WTC11 (cell line): Measurements from ENCODE around the gene CELF2. TPM values are rescaled to one million over a fixed set of nuclear protein-coding genes. Genes with fewer than 3 reads are reported as not detected.

Experiments used
- ATAC-seq: fragments of 200-7000 bp; cut with Tn5 transposase; 2 replicates; pipeline ENCODE4 v1.10.0; 2021; ENCODE audit warnings: mild to moderate bottlenecking, moderate library complexity
- CTCF ChIA-PET: fragments of 300-600 bp; sonication (Branson Sonifier 250); formaldehyde crosslinking; loops from one replicate; lab custom pipeline; 2021; ENCODE audit warnings: antibody characterized with exemption; lab: Charles Lee
- POLR2A ChIA-PET: fragments of 350-600 bp; sonication (Branson Sonifier 250); formaldehyde crosslinking; loops from one replicate; lab custom pipeline; 2021; ENCODE audit warnings: antibody characterized with exemption; lab: Charles Lee
- DNase-seq: peaks from one replicate; pipeline ENCODE4 v3.0.0; 2021; ENCODE audit warnings: low spot score
- H3K27ac Mint-ChIP-seq: 2 replicates; pipeline ENCODE4 v1.8.0; 2021; ENCODE audit warnings: mixed read lengths
- H3K27me3 Mint-ChIP-seq: 2 replicates; pipeline ENCODE4 v1.8.0; 2021; ENCODE audit warnings: low read depth, mild to moderate bottlenecking, moderate library complexity, mixed read lengths
- H3K36me3 Mint-ChIP-seq: 2 replicates; pipeline ENCODE4 v1.8.0; 2021; ENCODE audit warnings: mixed read lengths
- H3K4me1 Mint-ChIP-seq: 2 replicates; pipeline ENCODE4 v1.8.0; 2022; ENCODE audit warnings: mixed read lengths
- H3K4me3 Mint-ChIP-seq: 2 replicates; pipeline ENCODE4 v1.8.0; 2021; ENCODE audit warnings: mild to moderate bottlenecking, moderate library complexity, mixed read lengths
- H3K9me3 Mint-ChIP-seq: 2 replicates; pipeline ENCODE4 v1.8.0; 2021; ENCODE audit warnings: mixed read lengths
- CBFB ChIP-seq: sonication (generic); formaldehyde crosslinking; IDR thresholded peaks from 2 replicates; pipeline ENCODE4 v1.8.1; 2022; ENCODE audit warnings: mild to moderate bottlenecking, low read depth, missing genetic modification reagents
- EMX1 ChIP-seq: fragments of 250-450 bp; sonication (Bioruptor Pico); IDR thresholded peaks from 2 replicates; pipeline ENCODE4 v1.8.0; 2021; ENCODE audit warnings: mild to moderate bottlenecking
- GABPB1 ChIP-seq: sonication (generic); formaldehyde crosslinking; IDR thresholded peaks from 2 replicates; pipeline ENCODE4 v1.8.1; 2023; ENCODE audit warnings: mild to moderate bottlenecking, missing genetic modification reagents
- GTF2I ChIP-seq: fragments of 250-450 bp; sonication (Bioruptor Pico); conservative IDR thresholded peaks from 2 replicates; pipeline ENCODE4 v1.4.0; 2021; ENCODE audit warnings: mild to moderate bottlenecking
- NFE2L1 ChIP-seq: sonication (generic); formaldehyde crosslinking; IDR thresholded peaks from 2 replicates; pipeline ENCODE4 v1.8.1; 2023; ENCODE audit warnings: missing genetic modification reagents
- SMAD3 ChIP-seq: sonication (generic); formaldehyde crosslinking; IDR thresholded peaks from 2 replicates; pipeline ENCODE4 v1.8.0; 2022; ENCODE audit warnings: missing genetic modification reagents, mild to moderate bottlenecking, borderline replicate concordance
- SMAD4 ChIP-seq: sonication (generic); formaldehyde crosslinking; IDR thresholded peaks from 2 replicates; pipeline ENCODE4 v1.8.0; 2022; ENCODE audit warnings: mild to moderate bottlenecking, missing genetic modification reagents
- SOX15 ChIP-seq: fragments of 250-450 bp; sonication (Bioruptor Pico); IDR thresholded peaks from 2 replicates; pipeline ENCODE4 v1.9.0; 2021; ENCODE audit warnings: mild to moderate bottlenecking
- ZNF121 ChIP-seq: sonication (generic); formaldehyde crosslinking; IDR thresholded peaks from 2 replicates; pipeline ENCODE4 v1.8.0; 2023; ENCODE audit warnings: missing genetic modification reagents
- ZNF263 ChIP-seq: sonication (generic); formaldehyde crosslinking; IDR thresholded peaks from 2 replicates; pipeline ENCODE4 v1.8.1; 2022; ENCODE audit warnings: low read depth, mild to moderate bottlenecking, moderate library complexity, missing genetic modification reagents
- total RNA-seq: library from RNA; stranded (reverse); gene quantifications from 3 replicates; pipeline ENCODE4 v1.2.3, GENCODE V29; 2021
- TF ChIP-seq, protein P1 (sequence below): sonication (generic); formaldehyde crosslinking; IDR thresholded peaks from 2 replicates; pipeline ENCODE4 v1.8.1; 2022; ENCODE audit warnings: low read depth, missing genetic modification reagents, borderline replicate concordance
- TF ChIP-seq, protein P2 (sequence below): fragments of 250-450 bp; sonication (Bioruptor Pico); IDR thresholded peaks from 2 replicates; pipeline ENCODE4 v1.9.0; 2021; ENCODE audit warnings: mild to moderate bottlenecking, borderline replicate concordance
- TF ChIP-seq, protein P3 (sequence below): sonication (generic); formaldehyde crosslinking; IDR thresholded peaks from 2 replicates; pipeline ENCODE4 v1.8.1; 2023; ENCODE audit warnings: mild to moderate bottlenecking, missing genetic modification reagents, moderate library complexity
- TF ChIP-seq, protein P4 (sequence below): sonication (generic); formaldehyde crosslinking; IDR thresholded peaks from 2 replicates; pipeline ENCODE4 v1.8.0; 2023; ENCODE audit warnings: mild to moderate bottlenecking, missing genetic modification reagents
- TF ChIP-seq, protein P5 (sequence below): sonication (generic); formaldehyde crosslinking; IDR thresholded peaks from 2 replicates; pipeline ENCODE4 v1.8.0; 2023; ENCODE audit warnings: missing genetic modification reagents, mild to moderate bottlenecking, borderline replicate concordance

CELF2 gene
- total RNA-seq, 1 experiment from 2014 or later: 24.6 TPM

DNA sequence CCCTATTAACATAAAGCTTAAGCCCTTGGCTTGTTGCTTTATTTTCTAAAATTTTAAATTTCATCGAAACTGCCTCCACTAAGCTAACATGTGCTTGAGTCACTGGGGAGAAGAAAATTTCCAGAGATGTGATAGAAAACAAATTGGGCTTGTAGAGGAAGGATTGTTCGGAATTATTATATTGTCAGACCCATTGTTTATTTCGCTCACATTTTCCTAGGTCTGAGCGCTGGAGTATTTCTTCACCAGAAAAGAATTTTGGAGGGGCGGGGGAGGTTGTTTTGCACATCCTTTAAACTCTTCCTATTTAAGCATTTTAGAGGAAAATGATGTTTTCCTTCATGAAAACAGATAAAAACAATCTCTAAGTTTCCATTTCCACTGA is 29.1 kb downstream of the CELF2 start (continued):
- TF ChIP-seq CBFB: no peak
- TF ChIP-seq SOX15 (CRISPR knock-in tag): no peak
- TF ChIP-seq SMAD4: no peak
- TF ChIP-seq, protein P1, sequence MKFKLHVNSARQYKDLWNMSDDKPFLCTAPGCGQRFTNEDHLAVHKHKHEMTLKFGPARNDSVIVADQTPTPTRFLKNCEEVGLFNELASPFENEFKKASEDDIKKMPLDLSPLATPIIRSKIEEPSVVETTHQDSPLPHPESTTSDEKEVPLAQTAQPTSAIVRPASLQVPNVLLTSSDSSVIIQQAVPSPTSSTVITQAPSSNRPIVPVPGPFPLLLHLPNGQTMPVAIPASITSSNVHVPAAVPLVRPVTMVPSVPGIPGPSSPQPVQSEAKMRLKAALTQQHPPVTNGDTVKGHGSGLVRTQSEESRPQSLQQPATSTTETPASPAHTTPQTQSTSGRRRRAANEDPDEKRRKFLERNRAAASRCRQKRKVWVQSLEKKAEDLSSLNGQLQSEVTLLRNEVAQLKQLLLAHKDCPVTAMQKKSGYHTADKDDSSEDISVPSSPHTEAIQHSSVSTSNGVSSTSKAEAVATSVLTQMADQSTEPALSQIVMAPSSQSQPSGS (CRISPR knock-in tag): no peak
- no peak for TF ChIP-seq NFE2L1 (CRISPR knock-in tag)
- no peak for TF ChIP-seq EMX1

DNA sequence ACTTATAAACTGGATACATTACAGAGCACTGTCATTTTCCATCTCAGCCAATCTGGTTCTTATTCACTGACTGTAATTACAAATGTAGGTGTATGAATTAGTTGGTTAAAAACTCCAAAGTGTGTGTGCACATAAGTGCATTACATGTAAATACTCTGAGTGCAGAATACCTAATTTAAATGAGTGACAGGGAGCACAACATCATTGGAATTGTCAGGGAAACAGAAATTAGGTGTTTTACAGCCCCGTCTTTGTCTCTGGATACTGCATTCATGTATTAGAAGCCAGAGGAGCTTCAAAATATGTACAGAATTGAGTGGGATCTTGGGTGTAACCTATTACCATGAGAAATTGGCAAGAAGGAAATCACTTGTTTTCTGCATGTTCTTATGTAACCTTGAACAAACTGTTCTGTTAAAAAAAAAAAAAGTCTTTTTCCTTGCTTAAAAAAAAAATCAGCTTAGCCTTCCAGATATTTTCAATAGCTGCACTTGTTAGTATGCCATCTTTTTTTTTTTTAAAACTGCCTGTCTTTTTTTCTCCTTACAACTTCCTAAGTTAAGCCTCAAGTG is 31.1 kb downstream of the CELF2 start:
- peaks cover 49% of the 10 kb centered on the region for H3K4me1 Mint-ChIP-seq
- no peak for DNase-seq
- H3K27ac Mint-ChIP-seq: no peak overlapping the region
- ChIA-PET CTCF (interaction anchor here (0.6 kb wide), 1 partner anchor 11 kb away, joined by 4 read pairs; no protein-coding TSS in a partner anchor), POLR2A (no interaction called here)
- no peaks in the 10 kb centered on the region; the same call in none of the 2 replicates for H3K9me3 Mint-ChIP-seq
- peaks cover 3% of the 10 kb centered on the region; the same call in 1 of the 2 replicates for H3K36me3 Mint-ChIP-seq
- ATAC-seq: no peak
- H3K4me3 Mint-ChIP-seq: no peak overlapping the region
- TF ChIP-seq SOX15 (CRISPR knock-in tag): no peak
- TF ChIP-seq, protein P2, sequence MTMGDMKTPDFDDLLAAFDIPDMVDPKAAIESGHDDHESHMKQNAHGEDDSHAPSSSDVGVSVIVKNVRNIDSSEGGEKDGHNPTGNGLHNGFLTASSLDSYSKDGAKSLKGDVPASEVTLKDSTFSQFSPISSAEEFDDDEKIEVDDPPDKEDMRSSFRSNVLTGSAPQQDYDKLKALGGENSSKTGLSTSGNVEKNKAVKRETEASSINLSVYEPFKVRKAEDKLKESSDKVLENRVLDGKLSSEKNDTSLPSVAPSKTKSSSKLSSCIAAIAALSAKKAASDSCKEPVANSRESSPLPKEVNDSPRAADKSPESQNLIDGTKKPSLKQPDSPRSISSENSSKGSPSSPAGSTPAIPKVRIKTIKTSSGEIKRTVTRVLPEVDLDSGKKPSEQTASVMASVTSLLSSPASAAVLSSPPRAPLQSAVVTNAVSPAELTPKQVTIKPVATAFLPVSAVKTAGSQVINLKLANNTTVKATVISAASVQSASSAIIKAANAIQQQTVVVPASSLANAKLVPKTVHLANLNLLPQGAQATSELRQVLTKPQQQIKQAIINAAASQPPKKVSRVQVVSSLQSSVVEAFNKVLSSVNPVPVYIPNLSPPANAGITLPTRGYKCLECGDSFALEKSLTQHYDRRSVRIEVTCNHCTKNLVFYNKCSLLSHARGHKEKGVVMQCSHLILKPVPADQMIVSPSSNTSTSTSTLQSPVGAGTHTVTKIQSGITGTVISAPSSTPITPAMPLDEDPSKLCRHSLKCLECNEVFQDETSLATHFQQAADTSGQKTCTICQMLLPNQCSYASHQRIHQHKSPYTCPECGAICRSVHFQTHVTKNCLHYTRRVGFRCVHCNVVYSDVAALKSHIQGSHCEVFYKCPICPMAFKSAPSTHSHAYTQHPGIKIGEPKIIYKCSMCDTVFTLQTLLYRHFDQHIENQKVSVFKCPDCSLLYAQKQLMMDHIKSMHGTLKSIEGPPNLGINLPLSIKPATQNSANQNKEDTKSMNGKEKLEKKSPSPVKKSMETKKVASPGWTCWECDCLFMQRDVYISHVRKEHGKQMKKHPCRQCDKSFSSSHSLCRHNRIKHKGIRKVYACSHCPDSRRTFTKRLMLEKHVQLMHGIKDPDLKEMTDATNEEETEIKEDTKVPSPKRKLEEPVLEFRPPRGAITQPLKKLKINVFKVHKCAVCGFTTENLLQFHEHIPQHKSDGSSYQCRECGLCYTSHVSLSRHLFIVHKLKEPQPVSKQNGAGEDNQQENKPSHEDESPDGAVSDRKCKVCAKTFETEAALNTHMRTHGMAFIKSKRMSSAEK (CRISPR knock-in tag): no peak
- TF ChIP-seq, protein P3, sequence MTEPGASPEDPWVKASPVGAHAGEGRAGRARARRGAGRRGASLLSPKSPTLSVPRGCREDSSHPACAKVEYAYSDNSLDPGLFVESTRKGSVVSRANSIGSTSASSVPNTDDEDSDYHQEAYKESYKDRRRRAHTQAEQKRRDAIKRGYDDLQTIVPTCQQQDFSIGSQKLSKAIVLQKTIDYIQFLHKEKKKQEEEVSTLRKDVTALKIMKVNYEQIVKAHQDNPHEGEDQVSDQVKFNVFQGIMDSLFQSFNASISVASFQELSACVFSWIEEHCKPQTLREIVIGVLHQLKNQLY (CRISPR knock-in tag): no peak
- TF ChIP-seq ZNF121 (CRISPR knock-in tag): no peak
- TF ChIP-seq, protein P4, sequence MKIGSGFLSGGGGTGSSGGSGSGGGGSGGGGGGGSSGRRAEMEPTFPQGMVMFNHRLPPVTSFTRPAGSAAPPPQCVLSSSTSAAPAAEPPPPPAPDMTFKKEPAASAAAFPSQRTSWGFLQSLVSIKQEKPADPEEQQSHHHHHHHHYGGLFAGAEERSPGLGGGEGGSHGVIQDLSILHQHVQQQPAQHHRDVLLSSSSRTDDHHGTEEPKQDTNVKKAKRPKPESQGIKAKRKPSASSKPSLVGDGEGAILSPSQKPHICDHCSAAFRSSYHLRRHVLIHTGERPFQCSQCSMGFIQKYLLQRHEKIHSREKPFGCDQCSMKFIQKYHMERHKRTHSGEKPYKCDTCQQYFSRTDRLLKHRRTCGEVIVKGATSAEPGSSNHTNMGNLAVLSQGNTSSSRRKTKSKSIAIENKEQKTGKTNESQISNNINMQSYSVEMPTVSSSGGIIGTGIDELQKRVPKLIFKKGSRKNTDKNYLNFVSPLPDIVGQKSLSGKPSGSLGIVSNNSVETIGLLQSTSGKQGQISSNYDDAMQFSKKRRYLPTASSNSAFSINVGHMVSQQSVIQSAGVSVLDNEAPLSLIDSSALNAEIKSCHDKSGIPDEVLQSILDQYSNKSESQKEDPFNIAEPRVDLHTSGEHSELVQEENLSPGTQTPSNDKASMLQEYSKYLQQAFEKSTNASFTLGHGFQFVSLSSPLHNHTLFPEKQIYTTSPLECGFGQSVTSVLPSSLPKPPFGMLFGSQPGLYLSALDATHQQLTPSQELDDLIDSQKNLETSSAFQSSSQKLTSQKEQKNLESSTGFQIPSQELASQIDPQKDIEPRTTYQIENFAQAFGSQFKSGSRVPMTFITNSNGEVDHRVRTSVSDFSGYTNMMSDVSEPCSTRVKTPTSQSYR (CRISPR knock-in tag): no peak
- TF ChIP-seq GABPB1 (CRISPR knock-in tag): no peak
- TF ChIP-seq, protein P5, sequence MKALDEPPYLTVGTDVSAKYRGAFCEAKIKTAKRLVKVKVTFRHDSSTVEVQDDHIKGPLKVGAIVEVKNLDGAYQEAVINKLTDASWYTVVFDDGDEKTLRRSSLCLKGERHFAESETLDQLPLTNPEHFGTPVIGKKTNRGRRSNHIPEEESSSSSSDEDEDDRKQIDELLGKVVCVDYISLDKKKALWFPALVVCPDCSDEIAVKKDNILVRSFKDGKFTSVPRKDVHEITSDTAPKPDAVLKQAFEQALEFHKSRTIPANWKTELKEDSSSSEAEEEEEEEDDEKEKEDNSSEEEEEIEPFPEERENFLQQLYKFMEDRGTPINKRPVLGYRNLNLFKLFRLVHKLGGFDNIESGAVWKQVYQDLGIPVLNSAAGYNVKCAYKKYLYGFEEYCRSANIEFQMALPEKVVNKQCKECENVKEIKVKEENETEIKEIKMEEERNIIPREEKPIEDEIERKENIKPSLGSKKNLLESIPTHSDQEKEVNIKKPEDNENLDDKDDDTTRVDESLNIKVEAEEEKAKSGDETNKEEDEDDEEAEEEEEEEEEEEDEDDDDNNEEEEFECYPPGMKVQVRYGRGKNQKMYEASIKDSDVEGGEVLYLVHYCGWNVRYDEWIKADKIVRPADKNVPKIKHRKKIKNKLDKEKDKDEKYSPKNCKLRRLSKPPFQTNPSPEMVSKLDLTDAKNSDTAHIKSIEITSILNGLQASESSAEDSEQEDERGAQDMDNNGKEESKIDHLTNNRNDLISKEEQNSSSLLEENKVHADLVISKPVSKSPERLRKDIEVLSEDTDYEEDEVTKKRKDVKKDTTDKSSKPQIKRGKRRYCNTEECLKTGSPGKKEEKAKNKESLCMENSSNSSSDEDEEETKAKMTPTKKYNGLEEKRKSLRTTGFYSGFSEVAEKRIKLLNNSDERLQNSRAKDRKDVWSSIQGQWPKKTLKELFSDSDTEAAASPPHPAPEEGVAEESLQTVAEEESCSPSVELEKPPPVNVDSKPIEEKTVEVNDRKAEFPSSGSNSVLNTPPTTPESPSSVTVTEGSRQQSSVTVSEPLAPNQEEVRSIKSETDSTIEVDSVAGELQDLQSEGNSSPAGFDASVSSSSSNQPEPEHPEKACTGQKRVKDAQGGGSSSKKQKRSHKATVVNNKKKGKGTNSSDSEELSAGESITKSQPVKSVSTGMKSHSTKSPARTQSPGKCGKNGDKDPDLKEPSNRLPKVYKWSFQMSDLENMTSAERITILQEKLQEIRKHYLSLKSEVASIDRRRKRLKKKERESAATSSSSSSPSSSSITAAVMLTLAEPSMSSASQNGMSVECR (CRISPR knock-in tag): no peak
- no peak for TF ChIP-seq SMAD3 (CRISPR knock-in tag)
- TF ChIP-seq ZNF263: no peak
- TF ChIP-seq GTF2I (CRISPR knock-in tag): no peak
- H3K27me3 Mint-ChIP-seq: no peaks in the 10 kb centered on the region
